OCI-LY7 (cell line): Measurements from ENCODE around the gene TACC3.

Source experiments
- EZH2phosphoT487 ChIP-seq: fragments of 200-600 bp; sonication (generic); IDR thresholded peaks from 2 replicates; pipeline ENCODE4 v1.6.1; 2018; ENCODE audit warnings: low read depth, borderline replicate concordance, mild to moderate bottlenecking, mixed run types, antibody characterized with exemption, low read length, moderate library complexity, mixed read lengths
- TF ChIP-seq, protein P1 (sequence below): fragments of 200-600 bp; sonication (generic); conservative IDR thresholded peaks from 2 replicates; pipeline ENCODE4 v1.5.1; 2014; ENCODE audit warnings: mild to moderate bottlenecking, antibody characterized with exemption, low read length, moderate library complexity, mixed read lengths

GRCh38 chr4:1777822-1778641 lies 56.7 kb downstream of the TACC3 start:
- TF ChIP-seq, protein P1, sequence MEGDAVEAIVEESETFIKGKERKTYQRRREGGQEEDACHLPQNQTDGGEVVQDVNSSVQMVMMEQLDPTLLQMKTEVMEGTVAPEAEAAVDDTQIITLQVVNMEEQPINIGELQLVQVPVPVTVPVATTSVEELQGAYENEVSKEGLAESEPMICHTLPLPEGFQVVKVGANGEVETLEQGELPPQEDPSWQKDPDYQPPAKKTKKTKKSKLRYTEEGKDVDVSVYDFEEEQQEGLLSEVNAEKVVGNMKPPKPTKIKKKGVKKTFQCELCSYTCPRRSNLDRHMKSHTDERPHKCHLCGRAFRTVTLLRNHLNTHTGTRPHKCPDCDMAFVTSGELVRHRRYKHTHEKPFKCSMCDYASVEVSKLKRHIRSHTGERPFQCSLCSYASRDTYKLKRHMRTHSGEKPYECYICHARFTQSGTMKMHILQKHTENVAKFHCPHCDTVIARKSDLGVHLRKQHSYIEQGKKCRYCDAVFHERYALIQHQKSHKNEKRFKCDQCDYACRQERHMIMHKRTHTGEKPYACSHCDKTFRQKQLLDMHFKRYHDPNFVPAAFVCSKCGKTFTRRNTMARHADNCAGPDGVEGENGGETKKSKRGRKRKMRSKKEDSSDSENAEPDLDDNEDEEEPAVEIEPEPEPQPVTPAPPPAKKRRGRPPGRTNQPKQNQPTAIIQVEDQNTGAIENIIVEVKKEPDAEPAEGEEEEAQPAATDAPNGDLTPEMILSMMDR = no peak
- TF ChIP-seq EZH2phosphoT487 = no peak
